MCF 10A (cell line): ENCODE results near the gene CFAP299. TPM values are rescaled to one million over a fixed set of nuclear protein-coding genes. Genes with fewer than 3 reads are reported as not detected.
A peak's percentile ranks its signal among the peaks of the same experiment; 100 is the strongest.

Source experiments
- BruUV-seq: library from RNA; stranded (reverse); fragments of 400-500 nt; replicated peaks from 2 replicates; lab custom pipeline; 2021; lab: Mats Ljungman, UMichigan
- CTCF ChIA-PET: fragments of 300-600 bp; sonication (Branson Sonifier 250); formaldehyde crosslinking; extraction: SDS; loops from one replicate; lab custom pipeline; 2021; ENCODE audit warnings: antibody characterized with exemption, inconsistent platforms; lab: Yijun Ruan, JAX
- POLR2A ChIA-PET: fragments of 300-600, 350-650 bp; sonication (Branson Sonifier 250); formaldehyde crosslinking; extraction: SDS; loops from one replicate; lab custom pipeline; 2020; ENCODE audit warnings: antibody characterized with exemption, inconsistent platforms; lab: Yijun Ruan, JAX
- DNase-seq: peaks from one replicate; pipeline ENCODE4 v3.0.0-alpha.2; 2018; ENCODE audit not compliant: unreplicated experiment
- H3K27ac Mint-ChIP-seq: one replicate; pipeline ENCODE4 v1.8.0; 2022; ENCODE audit warnings: mild to moderate bottlenecking, low read depth, mixed read lengths; ENCODE audit not compliant: unreplicated experiment
- H3K27me3 Mint-ChIP-seq: one replicate; pipeline ENCODE4 v1.8.0; 2022; ENCODE audit warnings: mixed read lengths; ENCODE audit not compliant: insufficient read depth, unreplicated experiment
- H3K36me3 Mint-ChIP-seq: one replicate; pipeline ENCODE4 v1.8.0; 2022; ENCODE audit warnings: mild to moderate bottlenecking, moderate library complexity, mixed read lengths; ENCODE audit not compliant: insufficient read depth, unreplicated experiment
- H3K4me1 Mint-ChIP-seq: one replicate; pipeline ENCODE4 v1.8.0; 2022; ENCODE audit warnings: mixed read lengths; ENCODE audit not compliant: insufficient read depth, unreplicated experiment
- H3K4me3 Mint-ChIP-seq: one replicate; pipeline ENCODE4 v1.8.0; 2022; ENCODE audit warnings: mild to moderate bottlenecking, moderate library complexity, mixed read lengths; ENCODE audit not compliant: unreplicated experiment
- H3K9me3 Mint-ChIP-seq: one replicate; pipeline ENCODE4 v1.8.0; 2022; ENCODE audit warnings: mixed read lengths; ENCODE audit not compliant: unreplicated experiment
- CTCF ChIP-seq: fragments of 200-600 bp; IDR thresholded peaks from one replicate; pipeline ENCODE4 v1.8.0; 2022; ENCODE audit warnings: antibody characterized with exemption, mild to moderate bottlenecking; ENCODE audit not compliant: unreplicated experiment
- intact Hi-C: fragments of 100-400 bp; cut with micrococcal nuclease; formaldehyde crosslinking; loops from 2 replicates; pipeline ENCODE4 v1.14.1; 2022
- total RNA-seq: library from RNA; stranded (reverse); gene quantifications from 2 replicates; pipeline ENCODE4 v1.2.3, GENCODE V29; 2022

CFAP299 gene
- total RNA-seq, 1 experiment from 2014 or later = 0.33 TPM

- no peak for TF ChIP-seq CTCF
- H3K27me3 Mint-ChIP-seq = no peaks in the 10 kb centered on the region
- POLR2A ChIA-PET = no interaction called here
- DNase-seq = no peak
- intact Hi-C loops = no loop called here
- CTCF ChIA-PET = interaction anchor here (0.9 kb wide), 1 partner anchor 18 kb away, joined by 3 read pairs; no protein-coding TSS in a partner anchor
- no peaks in the 10 kb centered on the region for H3K36me3 Mint-ChIP-seq
- H3K9me3 Mint-ChIP-seq = peaks cover 12% of the 10 kb centered on the region
- no peak overlapping the region for H3K4me3 Mint-ChIP-seq
- H3K27ac Mint-ChIP-seq = no peak overlapping the region
- no TSS peak for BruUV-seq
- peaks cover 5% of the 10 kb centered on the region for H3K4me1 Mint-ChIP-seq
Measured at GRCh38 chr4:80610199-80610598, 274.7 kb downstream of the CFAP299 start.

- no peaks in the 10 kb centered on the region for H3K27me3 Mint-ChIP-seq
- H3K27ac Mint-ChIP-seq = no peak overlapping the region
- ChIA-PET CTCF (interaction anchor here (0.5 to 0.9 kb wide), 3 partner anchors 18 to 741 kb away, joined by 3 read pairs; no protein-coding TSS in a partner anchor), POLR2A (no interaction called here)
- no peak for TF ChIP-seq CTCF
- intact Hi-C loops = no loop called here
- peaks cover 4% of the 10 kb centered on the region for H3K4me1 Mint-ChIP-seq
- no peak overlapping the region for H3K4me3 Mint-ChIP-seq
- peak; percentile 36 for DNase-seq
- BruUV-seq = no TSS peak
- H3K36me3 Mint-ChIP-seq = no peaks in the 10 kb centered on the region
- H3K9me3 Mint-ChIP-seq = peaks cover 12% of the 10 kb centered on the region
Measured at GRCh38 chr4:80610845-80611677, 275.5 kb downstream of the CFAP299 start.

- no peak for TF ChIP-seq CTCF
- intact Hi-C loops = no loop called here
- H3K27me3 Mint-ChIP-seq = no peaks in the 10 kb centered on the region
- ChIA-PET POLR2A (no interaction called here), CTCF (interaction anchor here (0.6 to 0.7 kb wide), 2 partner anchors 246 to 409 kb away, joined by 3 read pairs; no protein-coding TSS in a partner anchor)
- DNase-seq = no peak
- H3K9me3 Mint-ChIP-seq = peaks cover 10% of the 10 kb centered on the region
- no TSS peak for BruUV-seq
- peaks cover 4% of the 10 kb centered on the region for H3K4me1 Mint-ChIP-seq
- no peak overlapping the region for H3K4me3 Mint-ChIP-seq
- no peaks in the 10 kb centered on the region for H3K36me3 Mint-ChIP-seq
- H3K27ac Mint-ChIP-seq = no peak overlapping the region
Measured at GRCh38 chr4:80611678-80611979, 276.1 kb downstream of the CFAP299 start.

GRCh38 chr4:80613470-80613869 is 277.9 kb downstream of the CFAP299 start:
- POLR2A ChIA-PET = no interaction called here
- Mint-ChIP-seq H3K4me1 (peaks cover 4% of the 10 kb centered on the region), H3K27ac (peak overlapping the region; percentile 40), H3K27me3 (no peaks in the 10 kb centered on the region), H3K36me3 (no peaks in the 10 kb centered on the region), H3K4me3 (no peak overlapping the region), H3K9me3 (no peaks in the 10 kb centered on the region)
- TF ChIP-seq CTCF = no peak
- CTCF ChIA-PET = interaction anchor here (0.9 kb wide), 1 partner anchor 426 kb away, joined by 4 read pairs; no protein-coding TSS in a partner anchor
- intact Hi-C loops = no loop called here
- no peak for DNase-seq
- BruUV-seq = no TSS peak
